Cardiac muscle cell (in vitro differentiated cells and primary cell): ENCODE measurements around the gene ARL11. TPM values are rescaled to one million over a fixed set of nuclear protein-coding genes. Genes with fewer than 3 reads are reported as not detected.
"Not testable (repeated sequence)": the region's sequence is repeated elsewhere in the genome, so short reads cannot be mapped to it uniquely, and the experiment has no call there.

ENCODE experiments used
- DNase-seq, 2 donors: peaks; one replicate each; pipeline versions ENCODE4 v3.0.0 to v3.0.0-alpha.2; 2010 to 2017; ENCODE audit warnings: low read depth in 1 of 2, low spot score in 1 of 2
- H3K27ac ChIP-seq: fragments of 200-600 bp; sonication (generic); 2 replicates; pipeline ENCODE4 v1.5.1; 2016
- H3K27me3 ChIP-seq: fragments of 200-600 bp; sonication (generic); 2 replicates; pipeline ENCODE4 v1.6.0; 2016; ENCODE audit warnings: control low read depth
- H3K36me3 ChIP-seq: fragments of 200-600 bp; sonication (generic); 2 replicates; pipeline ENCODE4 v1.5.1; 2016; ENCODE audit warnings: control low read depth
- H3K4me1 ChIP-seq: fragments of 200-600 bp; sonication (generic); 2 replicates; pipeline ENCODE4 v1.8.1; 2017; ENCODE audit warnings: low read depth, mild to moderate bottlenecking, mixed run types
- H3K4me3 ChIP-seq: fragments of 200-600 bp; sonication (generic); 2 replicates; pipeline ENCODE4 v1.5.1; 2016; ENCODE audit warnings: mild to moderate bottlenecking
- H3K9me3 ChIP-seq: fragments of 200-600 bp; sonication (generic); 2 replicates; pipeline ENCODE4 v1.5.1; 2017; ENCODE audit warnings: low read depth, mild to moderate bottlenecking, control low read depth
- polyA plus RNA-seq: library from polyadenylated mRNA; unstranded; fragments of >200 nt; fragmentation: Nextera tagmentation; extraction: Ambion mirVana; gene quantifications from 2 replicates; pipeline ENCODE4 v1.2.1, GENCODE V29; 2016
- total RNA-seq: library from RNA; depleted of rRNA; stranded (reverse); fragments of >200 nt; gene quantifications from 2 replicates; pipeline ENCODE4 v1.2.3, GENCODE V29; 2016
- TF ChIP-seq, protein P1 (sequence below): IDR thresholded peaks from 2 replicates; pipeline ENCODE4 v1.5.1; 2012; ENCODE audit warnings: low read depth, mild to moderate bottlenecking, low read length

ARL11 gene
- total and polyA plus RNA-seq, 2 experiments from 2014 or later = 0.21 TPM

DNA sequence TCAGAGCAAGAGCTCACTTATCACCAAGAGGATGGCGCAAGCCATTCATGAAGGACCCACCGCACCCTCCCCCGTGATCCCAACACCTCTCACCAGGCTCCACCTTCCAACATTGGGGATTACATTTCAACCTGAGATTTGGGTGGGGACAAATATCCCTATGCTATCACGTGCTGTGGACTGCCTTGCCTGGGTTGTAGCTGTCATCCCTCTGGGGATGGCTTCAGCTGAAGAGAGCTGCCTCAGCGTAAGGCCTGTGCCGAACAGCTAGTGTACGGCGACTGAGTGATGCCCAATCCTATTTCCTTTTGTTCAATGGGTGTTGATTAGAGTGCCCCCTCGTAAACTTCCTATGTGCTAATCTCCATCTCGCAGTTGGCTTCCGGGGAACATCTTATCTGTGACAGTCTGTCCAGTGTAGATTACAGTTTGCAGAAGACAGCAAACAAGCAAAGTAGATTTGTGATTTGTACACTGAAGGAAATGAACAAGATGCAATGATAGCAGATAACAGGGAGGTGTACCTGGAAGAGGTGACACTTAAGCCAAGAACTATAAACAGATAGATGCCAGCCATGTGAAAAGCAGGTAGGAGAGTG is 31.2 kb upstream of the ARL11 start:
- H3K36me3 ChIP-seq = no peaks in the 10 kb centered on the region
- DNase-seq = no peak
- no peak overlapping the region for H3K27ac ChIP-seq
- TF ChIP-seq, protein P1, sequence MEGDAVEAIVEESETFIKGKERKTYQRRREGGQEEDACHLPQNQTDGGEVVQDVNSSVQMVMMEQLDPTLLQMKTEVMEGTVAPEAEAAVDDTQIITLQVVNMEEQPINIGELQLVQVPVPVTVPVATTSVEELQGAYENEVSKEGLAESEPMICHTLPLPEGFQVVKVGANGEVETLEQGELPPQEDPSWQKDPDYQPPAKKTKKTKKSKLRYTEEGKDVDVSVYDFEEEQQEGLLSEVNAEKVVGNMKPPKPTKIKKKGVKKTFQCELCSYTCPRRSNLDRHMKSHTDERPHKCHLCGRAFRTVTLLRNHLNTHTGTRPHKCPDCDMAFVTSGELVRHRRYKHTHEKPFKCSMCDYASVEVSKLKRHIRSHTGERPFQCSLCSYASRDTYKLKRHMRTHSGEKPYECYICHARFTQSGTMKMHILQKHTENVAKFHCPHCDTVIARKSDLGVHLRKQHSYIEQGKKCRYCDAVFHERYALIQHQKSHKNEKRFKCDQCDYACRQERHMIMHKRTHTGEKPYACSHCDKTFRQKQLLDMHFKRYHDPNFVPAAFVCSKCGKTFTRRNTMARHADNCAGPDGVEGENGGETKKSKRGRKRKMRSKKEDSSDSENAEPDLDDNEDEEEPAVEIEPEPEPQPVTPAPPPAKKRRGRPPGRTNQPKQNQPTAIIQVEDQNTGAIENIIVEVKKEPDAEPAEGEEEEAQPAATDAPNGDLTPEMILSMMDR = no peak
- H3K4me1 ChIP-seq = no peaks in the 10 kb centered on the region
- H3K4me3 ChIP-seq = no peak overlapping the region
- H3K9me3 ChIP-seq = no peaks in the 10 kb centered on the region
- no peaks in the 10 kb centered on the region for H3K27me3 ChIP-seq

DNA sequence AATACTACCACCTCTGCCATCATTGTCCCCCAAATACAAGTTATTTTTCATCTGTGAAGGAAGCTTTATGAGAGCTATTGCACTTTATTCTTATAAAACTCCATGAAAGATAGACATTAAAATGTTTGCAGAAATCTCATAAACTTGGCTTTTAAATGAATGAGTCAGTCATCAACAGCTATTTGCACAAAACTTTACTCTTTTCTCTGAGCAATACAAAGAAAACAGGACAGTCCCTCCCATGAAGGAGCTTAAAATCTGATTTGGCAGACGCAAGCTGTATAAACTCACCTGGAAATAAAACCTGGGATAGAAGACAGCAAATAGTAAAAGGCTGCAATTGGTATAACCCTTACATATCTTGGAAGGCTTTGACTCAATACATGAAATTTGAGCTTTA is 26.3 kb upstream of the ARL11 start:
- H3K36me3 ChIP-seq = no peaks in the 10 kb centered on the region
- H3K27me3 ChIP-seq = no peaks in the 10 kb centered on the region
- H3K27ac ChIP-seq = no peak overlapping the region
- H3K4me1 ChIP-seq = peaks cover 4% of the 10 kb centered on the region
- no peaks in the 10 kb centered on the region for H3K9me3 ChIP-seq
- TF ChIP-seq, protein P1 = no peak
- no peak overlapping the region for H3K4me3 ChIP-seq
- DNase-seq = no peak

- H3K9me3 ChIP-seq, H3K4me1 ChIP-seq, H3K27ac ChIP-seq, H3K4me3 ChIP-seq, H3K36me3 ChIP-seq, DNase-seq, H3K27me3 ChIP-seq: not testable (repeated sequence)
Measured at GRCh38 chr13:49602615-49603014, 25.7 kb upstream of the ARL11 start.

DNA sequence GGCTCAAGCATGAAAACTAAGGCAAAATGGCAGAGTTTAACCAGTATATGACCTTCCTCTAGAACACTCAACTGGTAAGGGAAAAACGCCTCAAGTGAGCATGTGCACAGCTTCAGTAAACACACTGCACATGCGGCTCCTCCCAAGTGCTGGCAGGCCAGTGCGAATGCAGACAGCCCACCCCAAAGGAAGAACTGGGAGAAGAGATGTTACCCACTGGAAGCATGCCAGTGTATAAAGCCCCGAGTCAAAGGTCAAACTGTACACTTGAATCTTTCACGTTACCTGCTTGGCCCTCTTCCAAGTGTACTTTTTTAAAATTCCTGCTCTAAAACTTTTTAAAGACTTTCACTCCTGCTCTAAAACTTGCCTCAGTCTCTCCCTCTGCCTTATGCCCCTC is 23.7 kb upstream of the ARL11 start:
- Histone ChIP-seq H3K27me3 (no peaks in the 10 kb centered on the region), H3K4me3 (no peak overlapping the region), H3K36me3 (no peaks in the 10 kb centered on the region), H3K27ac (no peak overlapping the region), H3K4me1 (peaks cover 4% of the 10 kb centered on the region), H3K9me3 (no peaks in the 10 kb centered on the region)
- no peak for DNase-seq
- TF ChIP-seq, protein P1 = no peak

DNA sequence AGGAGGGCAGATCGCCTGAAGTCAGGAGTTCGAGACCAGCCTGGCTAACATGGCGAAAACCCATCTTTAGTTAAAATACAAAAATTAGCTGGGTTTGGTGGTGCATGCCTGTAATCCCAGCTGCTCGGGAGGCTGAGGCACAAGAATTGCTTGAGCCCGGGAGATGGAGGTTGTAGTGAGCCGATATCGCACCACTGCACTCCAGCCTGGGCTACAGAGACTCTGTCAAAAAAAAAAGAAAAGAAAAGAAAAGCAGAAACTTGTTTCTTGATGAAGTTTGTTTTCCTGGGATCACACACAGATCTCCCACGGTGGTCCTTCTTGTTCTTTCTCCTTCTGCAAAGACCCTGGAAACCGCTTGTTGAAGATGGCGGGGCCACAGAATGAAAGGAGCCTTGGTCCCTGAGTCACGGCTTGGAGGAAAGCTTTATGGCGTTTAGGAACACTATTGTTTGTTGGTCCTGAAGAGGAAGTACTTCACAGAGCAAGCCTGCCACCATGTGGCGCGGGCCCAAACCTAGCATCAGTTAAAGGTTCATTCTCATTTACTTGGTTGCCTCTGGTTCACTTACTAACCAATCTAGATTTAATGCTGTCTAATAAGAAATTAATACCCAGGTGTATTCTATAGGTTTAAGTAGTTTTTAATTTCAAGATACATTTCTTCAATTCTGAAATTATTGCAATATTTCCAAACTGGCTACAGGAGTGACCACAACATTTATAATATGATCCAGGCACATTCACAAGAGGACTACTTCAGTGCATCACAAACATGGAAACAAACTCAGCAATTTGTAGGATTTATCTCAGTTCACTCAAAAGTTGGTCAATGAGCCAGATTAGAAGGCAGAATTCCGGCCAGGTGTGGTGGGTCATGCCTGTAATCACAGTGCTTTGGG is 21.3 kb upstream of the ARL11 start:
- peak; percentile 88 to 93 for DNase-seq
- H3K9me3 ChIP-seq = no peaks in the 10 kb centered on the region
- H3K4me3 ChIP-seq = no peak overlapping the region
- peak overlapping the region; percentile 29 for H3K27ac ChIP-seq
- H3K4me1 ChIP-seq = peaks cover 12% of the 10 kb centered on the region
- H3K27me3 ChIP-seq = no peaks in the 10 kb centered on the region
- TF ChIP-seq, protein P1 = peak; percentile 81
- no peaks in the 10 kb centered on the region for H3K36me3 ChIP-seq

DNA sequence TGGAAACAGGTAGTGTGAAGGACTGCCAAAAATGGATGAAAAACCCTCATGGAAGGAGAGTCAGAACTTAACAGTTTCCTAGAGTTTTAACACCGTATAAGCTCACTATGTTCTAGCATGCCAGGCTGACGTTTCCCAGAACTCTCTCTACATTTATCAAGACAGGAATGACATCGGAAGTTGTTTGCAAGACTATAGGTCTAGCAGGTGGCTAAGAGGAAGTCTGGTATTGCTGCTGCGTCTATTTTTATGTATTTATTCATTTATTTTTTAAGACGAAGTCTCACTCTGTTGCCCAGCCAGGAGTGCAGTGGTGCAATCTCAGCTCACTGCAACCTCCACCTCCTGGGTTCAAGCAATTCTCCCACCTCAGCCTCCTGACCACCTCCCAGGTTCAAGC is 20.5 kb upstream of the ARL11 start:
- Histone ChIP-seq H3K27me3 (no peaks in the 10 kb centered on the region), H3K9me3 (no peaks in the 10 kb centered on the region), H3K4me1 (peaks cover 12% of the 10 kb centered on the region), H3K27ac (peak overlapping the region; percentile 29), H3K36me3 (no peaks in the 10 kb centered on the region), H3K4me3 (no peak overlapping the region)
- TF ChIP-seq, protein P1 = no peak
- peak in 1 of 2 donors; percentile 39 for DNase-seq
